GM18858 (cell line): ENCODE results near the gene SOCS3.

ENCODE experiments used
- ATAC-seq: cut with Tn5 transposase; IDR thresholded peaks from one replicate; pipeline ENCODE4 v1.9.1; 2021; ENCODE audit not compliant: unreplicated experiment

SOCS3 gene

DNA sequence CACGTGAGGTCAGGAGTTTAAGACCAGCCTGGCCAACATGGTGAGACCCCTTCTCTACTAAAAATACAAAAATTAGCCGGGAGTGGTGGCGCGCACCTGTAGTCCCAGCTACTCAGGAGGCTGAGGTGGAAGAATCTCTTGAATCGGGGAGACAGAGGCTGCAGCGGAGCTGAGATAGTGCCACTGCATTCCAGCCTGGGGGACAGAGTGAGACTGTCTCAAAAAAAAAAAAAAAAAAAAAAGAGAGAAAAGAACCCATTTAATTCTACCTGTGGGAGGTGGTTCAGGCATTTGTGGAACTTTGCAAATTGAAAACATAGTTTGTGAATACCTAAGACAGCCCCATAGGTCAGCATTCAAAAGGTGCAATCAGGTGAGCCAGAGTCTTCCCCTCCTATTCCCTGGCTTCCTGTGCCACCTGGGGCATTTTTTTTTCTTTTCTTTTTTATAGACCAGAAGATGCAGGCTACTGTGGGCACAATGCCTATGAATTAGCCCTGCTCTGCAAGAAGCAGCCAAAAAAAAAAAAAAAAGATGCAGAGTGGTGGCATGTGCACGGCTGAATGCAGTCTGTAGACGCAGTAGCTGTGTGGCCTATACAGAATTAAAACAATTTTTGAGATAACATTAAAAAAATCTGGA, 9.1 kb upstream of the SOCS3 start:
- no peak for ATAC-seq

DNA sequence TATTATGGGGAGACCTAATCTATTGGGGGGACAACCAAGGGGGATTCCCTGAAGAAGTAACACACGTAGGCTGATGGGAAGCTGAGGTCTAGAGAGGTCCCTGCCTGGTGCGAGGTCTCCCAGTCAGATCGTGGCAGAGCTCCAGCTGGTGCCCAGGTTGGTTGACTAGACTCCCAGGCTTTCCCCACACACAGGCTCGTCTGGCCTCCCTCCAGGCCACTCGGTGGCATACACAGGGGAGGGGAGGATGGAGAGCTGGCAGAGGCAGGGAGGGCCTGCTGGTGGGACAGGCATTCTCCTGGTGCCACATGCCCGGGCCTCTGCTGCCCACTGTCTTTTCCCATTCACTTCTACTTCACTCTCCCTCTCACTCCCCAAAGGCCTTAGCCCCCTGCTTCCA, 8.5 kb upstream of the SOCS3 start:
- no peak for ATAC-seq

DNA sequence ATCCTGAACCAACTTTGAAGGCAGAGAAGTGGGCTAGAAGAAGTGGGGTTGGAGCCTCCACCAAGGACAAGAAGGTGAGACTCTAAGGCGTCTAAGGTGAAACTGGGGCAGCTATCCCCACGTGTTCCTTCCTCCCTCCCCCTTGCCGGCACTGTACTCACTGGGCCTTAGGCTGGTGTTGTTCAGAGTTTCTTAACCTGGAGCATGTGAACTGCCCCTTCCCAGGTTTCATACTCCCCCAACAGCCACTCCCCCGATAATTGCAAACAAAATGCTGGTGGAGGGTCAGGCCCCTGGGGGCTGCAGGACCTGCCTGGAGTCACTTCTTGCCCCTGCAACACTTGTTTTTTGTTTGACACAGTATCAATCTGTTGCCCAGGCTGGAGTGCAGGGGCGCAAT, 7.3 kb upstream of the SOCS3 start:
- ATAC-seq, result no peak

DNA sequence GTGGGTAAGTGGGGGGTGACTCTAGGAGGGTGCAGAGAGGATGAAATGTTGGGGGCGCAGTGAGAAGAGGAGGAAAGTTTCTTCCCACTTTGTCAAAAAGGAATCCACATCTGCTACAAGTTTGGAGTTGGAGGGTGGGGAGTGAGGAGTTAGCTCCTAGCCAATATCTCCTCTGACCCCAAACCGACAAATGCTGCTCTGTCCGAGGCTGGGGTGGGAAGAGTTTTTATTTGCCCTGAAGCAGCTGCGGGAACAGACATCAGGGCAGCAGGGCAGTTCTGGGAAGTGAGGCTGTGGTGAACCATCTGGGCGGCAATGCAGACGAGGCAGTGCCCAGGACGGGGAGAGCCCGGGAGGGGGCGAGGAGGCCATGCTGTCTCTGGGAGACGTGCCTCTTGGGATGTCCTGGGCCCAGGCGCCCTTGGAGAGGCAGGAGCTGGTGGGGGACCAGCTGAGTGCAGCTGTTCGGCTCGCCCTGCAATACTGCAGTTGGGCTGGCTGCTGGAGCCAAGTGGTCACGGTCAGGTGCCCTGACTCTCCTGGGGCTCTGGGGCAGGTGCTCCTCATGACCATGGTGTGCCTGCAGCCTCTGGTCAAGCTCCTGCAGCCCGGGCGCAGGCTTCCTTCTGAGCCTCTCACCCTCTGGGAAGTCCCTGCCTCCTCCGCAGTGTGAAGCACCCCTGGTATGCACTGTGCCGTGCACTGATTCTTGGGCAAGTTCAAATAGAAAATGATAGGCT, 6.4 kb upstream of the SOCS3 start:
- ATAC-seq, result no peak

DNA sequence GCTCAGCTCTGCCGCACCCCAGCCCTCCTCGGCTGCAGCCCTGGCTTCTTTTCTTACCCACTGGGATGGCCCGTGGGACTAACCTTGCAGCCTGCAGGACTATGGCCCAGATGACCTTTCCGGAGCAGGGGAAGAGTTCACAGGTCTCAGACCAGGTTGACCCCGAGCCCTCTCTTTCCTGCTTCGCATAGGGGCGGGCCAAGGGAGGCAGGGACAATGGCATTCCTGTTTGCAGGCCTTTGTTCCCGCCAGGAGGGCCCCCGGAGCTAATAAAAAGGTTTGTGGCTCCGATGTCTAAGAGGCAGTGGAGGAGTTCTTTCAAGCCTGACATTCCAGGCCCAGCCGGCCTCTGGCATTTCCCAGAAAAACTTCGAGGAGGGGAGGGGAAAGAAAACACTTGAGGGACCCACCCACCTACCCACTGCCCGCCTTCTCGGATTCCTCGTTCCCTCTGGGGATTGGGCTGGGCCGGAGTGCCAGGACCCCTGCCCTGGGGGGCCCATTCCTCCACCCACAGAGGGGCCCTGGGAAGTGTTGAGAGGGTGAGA, 5.8 kb upstream of the SOCS3 start:
- ATAC-seq, result no peak

DNA sequence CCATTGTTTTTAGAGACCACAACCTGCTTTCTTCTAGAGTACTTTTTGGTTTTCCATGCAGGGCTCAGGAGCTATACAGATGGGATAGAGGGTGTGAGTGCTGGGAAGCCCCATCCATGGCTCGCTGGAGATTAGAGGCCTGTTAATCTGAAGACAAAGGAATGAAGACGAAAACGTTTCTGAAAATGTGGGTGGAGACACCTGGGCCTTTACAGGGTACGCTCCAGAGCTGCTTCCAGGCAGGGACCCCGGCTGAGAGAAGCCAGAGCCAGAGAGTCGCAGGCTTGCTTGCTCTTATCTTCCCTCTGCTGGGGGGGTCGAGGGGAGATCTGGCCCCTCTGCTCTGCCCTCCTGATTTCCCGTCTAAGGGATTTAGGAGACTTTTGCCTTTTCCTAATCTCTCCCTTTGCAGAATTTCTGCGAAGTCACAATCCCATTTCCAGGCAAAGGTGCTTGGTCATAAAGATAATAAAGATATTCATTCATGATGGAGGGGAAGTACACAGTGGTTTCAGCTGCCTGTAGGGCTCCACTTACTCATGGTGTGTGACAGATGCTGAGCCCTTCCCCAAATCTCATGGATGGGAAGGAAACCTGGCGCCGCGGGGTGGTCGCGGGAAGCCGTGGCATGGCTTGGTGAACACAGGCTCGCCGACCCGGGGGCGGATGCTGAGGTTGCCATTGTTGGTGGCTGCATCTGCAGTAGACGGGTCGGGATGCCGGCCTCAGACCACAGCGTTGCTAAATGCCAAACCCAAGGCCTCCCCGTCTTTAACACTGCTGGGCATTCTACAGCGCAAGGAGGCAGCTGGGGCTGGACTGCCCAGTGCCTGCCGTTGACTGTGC, 4.8 kb upstream of the SOCS3 start:
- ATAC-seq, result no peak

DNA sequence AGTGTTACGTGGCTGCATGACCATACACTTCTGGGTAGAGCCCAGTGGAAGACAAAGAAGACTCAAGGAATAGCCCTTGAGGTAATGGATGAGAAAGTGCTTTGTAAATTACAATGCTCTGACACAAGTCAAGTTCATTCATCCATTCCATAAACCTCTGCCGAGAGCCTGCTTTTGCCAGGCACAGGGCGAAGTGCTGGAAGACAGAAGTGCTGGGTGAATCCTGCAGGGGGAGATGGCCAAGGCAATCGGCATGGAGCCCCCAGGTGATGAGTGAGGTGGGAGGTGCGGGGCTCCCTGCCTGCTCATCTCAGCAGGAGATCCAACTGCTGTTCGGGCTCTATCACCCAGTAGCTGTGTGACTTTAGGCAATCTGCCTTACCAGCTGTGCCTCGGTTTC, 2.8 kb upstream of the SOCS3 start:
- no peak for ATAC-seq

DNA sequence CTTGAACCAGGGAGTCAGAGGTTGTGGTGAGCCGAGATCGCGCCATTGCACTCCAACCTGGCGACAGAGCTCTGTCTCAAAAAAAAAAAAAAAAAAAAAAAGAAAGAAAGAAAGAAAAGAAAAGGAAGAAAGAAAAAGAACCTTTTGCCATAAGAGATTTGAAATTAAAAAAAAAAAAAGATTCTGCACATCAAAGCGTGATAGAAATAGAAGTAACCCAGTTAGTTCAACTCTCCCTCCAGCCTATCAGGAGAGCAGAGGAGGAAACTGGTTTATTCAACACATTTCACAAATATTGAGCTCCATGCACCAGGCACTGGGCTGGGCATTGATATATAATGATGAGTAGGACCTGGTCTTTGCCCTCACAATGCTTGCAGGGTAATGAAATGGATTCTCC, 2.4 kb upstream of the SOCS3 start:
- ATAC-seq, result no peak

DNA sequence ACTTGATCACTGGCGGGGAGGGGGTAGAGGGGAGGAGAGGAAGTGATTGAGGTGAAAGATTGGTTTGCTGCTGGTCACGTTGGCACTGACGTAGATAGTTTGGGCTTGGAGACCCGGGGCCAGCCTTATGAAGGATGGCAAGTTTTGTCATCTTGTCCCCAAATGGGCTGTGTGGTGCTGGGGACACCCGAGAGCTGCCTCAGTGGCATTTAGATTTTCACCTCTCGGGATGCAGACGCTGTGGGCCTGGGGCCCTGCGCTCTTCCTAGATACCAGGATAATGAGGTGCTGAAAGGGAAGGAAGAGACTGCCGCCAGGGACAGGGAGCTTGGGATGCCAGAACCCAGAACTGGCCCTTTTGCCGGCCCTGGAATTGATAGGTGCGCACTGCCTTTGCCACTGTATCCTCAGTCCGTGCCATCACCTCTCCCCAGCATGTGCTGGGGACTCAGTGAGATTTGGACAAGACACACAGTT, 1.4 kb upstream of the SOCS3 start:
- ATAC-seq, result no peak

DNA sequence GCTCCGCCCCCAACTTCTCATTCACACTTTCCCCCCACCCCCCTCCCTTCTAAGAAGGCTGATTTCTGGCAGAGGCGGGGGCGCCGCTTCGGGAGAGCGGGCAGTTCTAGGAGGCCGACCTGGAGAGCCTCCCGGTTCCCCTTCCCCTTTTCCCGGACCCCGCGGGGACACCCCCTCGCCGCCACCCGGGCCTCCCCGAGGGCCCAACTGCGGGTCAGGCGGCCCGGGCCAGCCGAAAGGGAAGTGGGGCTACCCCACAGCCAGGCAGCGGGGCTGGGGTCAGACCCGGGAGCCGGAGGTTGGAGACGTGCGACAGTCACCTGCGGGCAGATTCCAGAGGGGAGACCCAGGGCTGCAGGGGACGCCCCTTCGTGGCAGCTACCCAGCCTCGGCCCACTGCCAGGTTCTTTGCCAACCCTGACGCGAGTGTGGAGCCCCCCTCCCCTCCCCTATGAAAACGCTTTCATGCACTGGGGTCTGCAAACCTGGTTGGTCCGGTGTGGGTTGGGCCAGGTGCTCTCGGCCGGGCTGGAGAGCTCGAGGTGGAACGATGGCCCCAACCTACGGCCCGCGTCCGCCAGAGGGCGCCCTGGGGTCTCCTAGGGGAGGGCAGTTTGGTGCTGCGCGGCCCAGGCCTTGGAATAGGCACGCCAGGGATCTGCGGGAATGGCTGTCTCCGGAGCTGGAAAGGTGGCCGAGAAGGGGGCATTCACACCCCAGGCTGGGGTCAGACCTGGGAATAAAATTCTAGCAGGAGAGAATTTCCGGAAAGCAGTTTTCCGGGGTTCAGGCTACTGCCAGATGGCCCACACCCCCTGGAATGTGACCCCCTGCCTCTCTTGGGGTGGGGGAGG, 721 bp upstream of the SOCS3 start:
- peak; percentile 5 for ATAC-seq

DNA sequence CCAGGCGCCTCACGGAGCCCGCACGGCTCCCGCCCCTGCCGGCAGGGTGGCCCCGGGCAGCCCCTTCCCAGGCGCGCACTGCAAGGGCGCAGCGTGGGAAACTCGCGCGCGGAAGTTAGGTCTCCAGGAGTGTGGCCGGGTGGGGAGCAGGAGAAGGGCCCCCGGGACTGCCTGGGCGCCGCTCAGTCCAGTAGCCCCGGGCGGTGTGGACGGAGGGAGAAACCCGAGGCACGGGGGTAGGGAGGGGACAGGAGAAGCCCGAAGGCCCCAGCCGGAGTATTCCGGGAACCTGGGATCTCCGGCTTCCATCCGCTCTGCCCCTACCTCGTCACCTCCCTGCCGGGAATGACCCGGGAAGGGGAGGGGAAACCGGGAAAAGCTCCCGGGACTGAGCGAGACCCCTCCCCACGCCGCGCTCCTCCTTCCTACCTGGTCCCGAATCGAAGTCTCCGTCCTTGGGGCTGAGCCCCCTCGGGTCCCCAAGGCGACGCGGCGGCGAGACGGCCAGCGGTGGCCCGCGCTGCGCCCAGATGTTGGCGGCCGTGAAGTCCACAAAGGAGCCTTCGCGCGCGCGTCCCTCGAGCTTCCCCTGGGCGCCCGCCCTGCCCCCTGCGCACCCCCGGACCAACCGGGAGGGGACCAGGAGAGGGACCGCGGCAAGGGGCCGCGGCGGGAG, 418 bp downstream of the SOCS3 start:
- no peak for ATAC-seq

DNA sequence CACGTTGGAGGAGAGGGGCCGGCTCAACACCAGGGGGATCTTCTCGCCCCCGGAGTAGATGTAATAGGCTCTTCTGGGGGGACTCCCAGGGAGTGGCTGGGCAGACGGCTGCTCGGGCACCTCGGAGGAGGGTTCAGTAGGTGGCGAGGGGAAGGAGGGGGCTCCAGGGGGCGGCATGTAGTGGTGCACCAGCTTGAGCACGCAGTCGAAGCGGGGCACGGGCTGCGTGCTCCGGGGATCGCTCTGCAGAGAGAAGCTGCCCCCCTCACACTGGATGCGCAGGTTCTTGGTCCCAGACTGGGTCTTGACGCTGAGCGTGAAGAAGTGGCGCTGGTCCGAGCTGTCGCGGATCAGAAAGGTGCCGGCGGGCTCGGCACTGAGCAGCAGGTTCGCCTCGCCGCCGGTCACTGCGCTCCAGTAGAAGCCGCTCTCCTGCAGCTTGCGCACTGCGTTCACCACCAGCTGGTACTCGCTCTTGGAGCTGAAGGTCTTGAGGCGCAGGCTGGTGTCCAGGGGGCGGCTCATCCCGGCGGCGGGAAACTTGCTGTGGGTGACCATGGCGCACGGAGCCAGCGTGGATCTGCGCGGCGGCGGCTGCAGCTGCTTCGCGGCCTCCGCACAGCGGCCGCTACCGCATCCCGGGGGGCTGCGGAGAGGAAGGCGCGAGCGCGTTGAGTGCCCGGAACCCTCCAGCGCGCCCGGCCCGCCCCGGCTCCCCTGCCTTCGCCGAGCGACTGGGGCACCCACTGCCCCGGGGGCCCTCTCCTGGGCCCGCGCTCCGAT, 1.1 kb downstream of the SOCS3 start:
- no peak for ATAC-seq

DNA sequence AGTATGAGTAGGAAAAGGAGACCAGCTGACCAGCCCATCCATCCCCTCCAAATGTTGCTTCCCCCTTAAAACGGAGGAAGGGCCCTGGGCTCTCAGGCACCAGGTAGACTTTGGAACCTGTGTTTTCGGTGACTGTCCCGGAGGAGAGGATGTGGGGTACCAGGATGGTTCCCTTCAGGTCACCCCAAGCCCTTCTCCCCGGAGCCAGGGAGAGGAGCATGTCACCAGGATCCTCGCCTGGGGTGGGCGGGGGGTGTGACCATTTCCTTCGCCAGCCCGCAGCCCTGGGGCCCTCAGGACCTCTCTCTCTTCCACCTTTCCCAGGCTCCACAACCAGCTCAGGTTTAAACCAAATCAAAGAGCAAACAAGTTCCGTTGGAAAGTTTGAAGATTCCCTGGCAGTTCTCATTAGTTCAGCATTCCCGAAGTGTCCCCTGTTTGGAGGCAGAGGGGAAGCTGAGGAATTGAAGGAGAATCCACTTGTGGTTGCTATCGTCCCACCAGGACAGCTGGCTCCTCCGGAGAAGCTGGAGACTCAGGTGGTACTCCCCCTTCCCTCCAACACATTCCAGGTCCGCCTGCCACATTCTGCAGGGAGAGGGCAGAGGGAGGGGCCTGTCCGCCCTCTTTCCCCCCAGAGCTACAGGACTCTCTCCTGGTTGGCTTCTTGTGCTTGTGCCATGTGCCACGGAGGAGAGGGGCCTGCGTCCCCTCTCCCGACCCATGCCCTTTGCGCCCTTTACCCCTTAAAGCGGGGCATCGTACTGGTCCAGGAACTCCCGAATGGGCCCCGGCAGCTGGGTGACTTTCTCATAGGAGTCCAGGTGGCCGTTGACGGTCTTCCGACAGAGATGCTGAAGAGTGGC, 2.0 kb downstream of the SOCS3 start:
- no peak for ATAC-seq

DNA sequence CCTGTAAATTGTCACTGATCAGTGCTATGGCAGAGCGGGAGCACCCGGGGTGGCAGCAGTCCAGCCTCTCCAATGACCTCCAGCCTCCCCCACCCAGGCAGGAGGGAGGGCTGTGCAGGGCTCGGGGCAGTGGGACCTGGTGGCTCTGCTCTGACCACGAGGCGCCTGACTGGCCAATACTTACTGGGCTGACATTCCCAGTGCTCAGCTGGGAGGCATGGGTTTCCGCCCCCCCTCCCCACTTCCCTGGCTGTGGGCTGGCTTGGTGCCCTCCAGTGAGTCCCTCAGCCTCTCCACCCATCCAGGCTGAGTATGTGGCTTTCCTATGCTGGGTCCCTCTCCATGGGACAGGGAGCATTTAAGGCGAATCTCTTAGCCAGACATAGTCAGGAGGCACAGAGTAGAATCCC, 2.7 kb downstream of the SOCS3 start:
- no peak for ATAC-seq

DNA sequence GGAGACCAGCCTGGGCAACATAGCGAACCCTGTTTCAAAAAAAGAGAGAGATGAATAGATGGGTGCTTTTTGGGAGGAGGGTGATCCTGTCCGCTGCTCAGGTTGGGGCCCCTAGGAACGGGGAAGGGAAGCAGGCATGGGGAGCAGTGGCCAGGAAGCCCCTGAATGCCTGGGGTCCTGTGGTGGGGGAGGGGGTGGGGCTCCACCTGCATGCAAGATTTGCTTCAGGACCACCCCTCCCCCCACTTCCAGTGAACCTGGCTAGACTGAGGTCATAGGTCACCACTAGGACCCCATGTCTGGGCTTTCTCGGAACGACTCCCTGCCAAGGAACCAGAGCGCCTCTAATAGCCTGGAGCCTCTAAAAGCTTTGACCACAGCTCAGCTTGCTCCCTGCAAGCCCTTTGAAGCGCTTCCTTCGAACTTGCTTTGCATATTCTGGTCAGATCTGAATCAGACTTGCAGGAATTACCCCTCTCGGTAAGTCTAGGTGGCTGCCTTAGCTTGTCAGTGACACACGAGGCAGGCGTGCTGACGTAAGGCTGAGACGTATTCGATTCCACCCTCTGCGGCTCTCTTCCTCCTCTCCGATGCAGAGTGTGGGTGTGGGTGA, 3.7 kb downstream of the SOCS3 start:
- ATAC-seq, result peak; percentile 70

DNA sequence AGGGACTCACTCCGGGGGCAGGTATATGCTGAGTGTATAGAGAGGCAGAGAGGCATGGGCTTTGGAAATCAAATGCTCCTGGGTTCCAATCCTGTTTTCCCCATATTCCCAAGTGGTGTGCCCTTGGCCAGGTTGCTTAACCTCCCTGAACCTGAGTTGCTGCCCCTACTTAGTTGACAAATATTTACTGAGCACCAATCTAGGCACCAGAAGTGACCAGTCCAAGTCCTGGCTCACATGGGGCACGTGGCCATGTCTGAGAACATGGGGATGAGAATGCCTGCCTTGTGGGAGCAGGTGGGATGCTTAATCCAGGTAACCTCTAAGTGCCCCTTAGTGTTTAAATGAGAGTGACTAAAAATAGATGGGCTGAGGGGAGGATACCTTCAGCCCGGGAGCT, 4.2 kb downstream of the SOCS3 start:
- ATAC-seq, result no peak

DNA sequence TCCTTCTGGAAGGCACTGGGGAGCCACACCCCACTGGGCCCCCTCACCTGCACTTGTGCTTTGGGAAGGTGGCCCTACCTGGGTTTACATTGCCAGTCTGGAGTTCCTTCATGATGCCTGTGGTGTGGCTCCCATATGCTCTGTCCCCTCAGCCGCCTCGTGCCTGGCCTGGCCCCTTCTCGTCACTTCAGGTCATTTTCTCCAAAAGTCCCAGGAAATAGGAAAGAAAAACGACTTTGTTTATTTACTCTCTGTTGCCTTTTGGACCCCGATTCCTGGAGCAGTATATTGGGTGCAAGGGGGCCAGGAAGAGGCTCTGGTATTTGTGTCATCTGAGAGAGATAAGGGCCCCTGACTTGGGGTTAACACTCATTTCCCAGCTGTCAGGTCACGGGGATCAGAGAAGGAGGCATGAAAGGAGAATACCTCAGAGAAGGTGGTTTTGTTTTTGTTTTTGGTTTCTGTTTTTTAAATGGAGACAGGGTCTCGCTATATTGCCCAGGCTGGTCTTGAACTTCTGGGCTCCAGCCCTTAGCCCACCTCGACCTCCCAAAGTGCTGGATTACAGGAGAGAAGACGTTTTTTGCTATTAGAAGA, 4.7 kb downstream of the SOCS3 start:
- ATAC-seq, result no peak

DNA sequence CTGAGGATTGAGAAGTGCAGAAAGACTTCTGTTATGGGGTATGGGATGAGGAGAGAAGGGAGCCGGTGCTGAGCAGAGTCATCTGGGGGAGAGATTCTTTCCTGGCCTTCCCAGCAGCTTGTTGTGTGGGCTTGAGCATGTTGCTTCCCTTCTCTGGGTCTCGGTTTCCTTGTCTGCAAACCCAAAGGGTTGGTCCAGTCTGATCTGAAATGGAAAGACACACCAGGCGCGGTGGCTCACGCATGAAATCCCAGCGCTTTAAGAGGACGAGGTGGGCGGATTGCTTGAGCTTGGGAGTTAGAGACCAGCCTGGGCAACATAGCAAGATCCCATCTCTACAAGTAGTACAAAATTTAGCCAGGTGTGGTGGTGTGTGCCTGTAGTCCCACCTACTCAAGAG, 6.0 kb downstream of the SOCS3 start:
- ATAC-seq, result no peak
